Smooth muscle cell (in vitro differentiated cells): ENCODE results near the gene LPAR1. TPM values are rescaled to one million over a fixed set of nuclear protein-coding genes. Genes with fewer than 3 reads are reported as not detected.

Source experiments
- DNase-seq: peaks from one replicate; lab custom pipeline; 2025; ENCODE audit not compliant: unreplicated experiment; lab: John Stamatoyannopoulos, UW
- H2AFZ ChIP-seq: fragments of 200-600 bp; sonication (generic); 2 replicates; pipeline ENCODE4 v1.6.0; 2016; ENCODE audit warnings: antibody characterized with exemption, low read depth, mild to moderate bottlenecking
- H3F3A ChIP-seq: fragments of 200-600 bp; sonication (generic); 2 replicates; pipeline ENCODE4 v1.6.0; 2017; ENCODE audit warnings: antibody characterized with exemption, low read depth
- H3K27ac ChIP-seq: fragments of 200-600 bp; sonication (generic); 2 replicates; pipeline ENCODE4 v1.5.1; 2016; ENCODE audit warnings: low read depth, mild to moderate bottlenecking
- H3K27me3 ChIP-seq: fragments of 200-600 bp; sonication (generic); 2 replicates; pipeline ENCODE4 v1.6.1; 2016; ENCODE audit warnings: low read depth, mild to moderate bottlenecking
- H3K36me3 ChIP-seq: fragments of 200-600 bp; sonication (generic); 2 replicates; pipeline ENCODE4 v1.5.1; 2016; ENCODE audit warnings: low read depth
- H3K4me1 ChIP-seq: fragments of 200-600 bp; sonication (generic); 2 replicates; pipeline ENCODE4 v1.5.1; 2016; ENCODE audit warnings: low read depth
- H3K4me2 ChIP-seq: fragments of 200-600 bp; sonication (generic); 2 replicates; pipeline ENCODE4 v1.6.0; 2016; ENCODE audit warnings: mild to moderate bottlenecking
- H3K4me3 ChIP-seq: fragments of 200-600 bp; sonication (generic); 2 replicates; pipeline ENCODE4 v1.5.1; 2016; ENCODE audit warnings: mild to moderate bottlenecking
- H3K79me2 ChIP-seq: fragments of 200-600 bp; sonication (generic); 2 replicates; pipeline ENCODE4 v1.6.0; 2016; ENCODE audit warnings: low read depth, mild to moderate bottlenecking
- H3K9ac ChIP-seq: fragments of 200-600 bp; sonication (generic); 2 replicates; pipeline ENCODE4 v1.6.0; 2016; ENCODE audit warnings: low read depth
- H3K9me3 ChIP-seq: fragments of 200-600 bp; sonication (generic); replicated peaks from 2 replicates; pipeline ENCODE4 v1.5.1; 2016; ENCODE audit warnings: low read depth
- H4K20me1 ChIP-seq: fragments of 200-600 bp; sonication (generic); 2 replicates; pipeline ENCODE4 v1.6.0; 2016; ENCODE audit warnings: low read depth
- CTCF ChIP-seq: fragments of 200-600 bp; sonication (generic); IDR thresholded peaks from 2 replicates; pipeline ENCODE4 v1.5.1; 2017; ENCODE audit warnings: borderline replicate concordance, mild to moderate bottlenecking, antibody characterized with exemption; ENCODE audit not compliant: insufficient read depth, poor library complexity, severe bottlenecking
- WGBS: methylation state at CpG from one replicate; pipeline ENCODE4 v1.1.7; 2016; ENCODE audit warnings: low lambda C conversion rate; 5-methylcytosine and 5-hydroxymethylcytosine counted together
- polyA plus RNA-seq: library from polyadenylated mRNA; unstranded; fragments of >200 nt; fragmentation: Nextera tagmentation; extraction: Ambion mirVana; gene quantifications from 2 replicates; pipeline ENCODE4 v1.2.1, GENCODE V29; 2016
- total RNA-seq: library from RNA; depleted of rRNA; stranded (reverse); fragments of >200 nt; gene quantifications from 2 replicates; pipeline ENCODE4 v1.2.3, GENCODE V29; 2014

Gene LPAR1
- total and polyA plus RNA-seq, 2 experiments from 2014 or later, result 20.5 to 21.3 TPM

GRCh38 chr9:110919609-110920008 is 118.7 kb downstream of the LPAR1 start:
- Histone ChIP-seq H3K9ac (peak overlapping the region; percentile 30), H3F3A (peaks cover 7% of the 10 kb centered on the region), H3K36me3 (no peaks in the 10 kb centered on the region), H3K4me3 (no peak overlapping the region), H3K4me2 (peak overlapping the region; percentile 65), H3K79me2 (no peaks in the 10 kb centered on the region), H3K4me1 (no peaks in the 10 kb centered on the region), H3K9me3 (no peaks in the 10 kb centered on the region), H3K27ac (peak overlapping the region; percentile 83), H3K27me3 (no peaks in the 10 kb centered on the region), H4K20me1 (no peaks in the 10 kb centered on the region), H2AFZ (no peak overlapping the region)
- WGBS, result 32% methylated on average over 3 of the region's 3 CpGs
- no peak for TF ChIP-seq CTCF
- no peak for DNase-seq

- no peaks in the 10 kb centered on the region for H3K9me3 ChIP-seq
- no peaks in the 10 kb centered on the region for H3K36me3 ChIP-seq
- no peak overlapping the region for H3K4me3 ChIP-seq
- H3K9ac ChIP-seq, result peak overlapping the region; percentile 30
- no peaks in the 10 kb centered on the region for H3K4me1 ChIP-seq
- WGBS, result 88% methylated on average over 3 of the region's 3 CpGs
- H3F3A ChIP-seq, result peaks cover 7% of the 10 kb centered on the region
- no peaks in the 10 kb centered on the region for H4K20me1 ChIP-seq
- no peak for DNase-seq
- H3K4me2 ChIP-seq, result peak overlapping the region; percentile 65
- TF ChIP-seq CTCF, result no peak
- H3K27ac ChIP-seq, result peak overlapping the region; percentile 83
- no peaks in the 10 kb centered on the region for H3K27me3 ChIP-seq
- no peak overlapping the region for H2AFZ ChIP-seq
- H3K79me2 ChIP-seq, result no peaks in the 10 kb centered on the region
Measured at GRCh38 chr9:110919050-110919435, 119.2 kb downstream of the LPAR1 start.

GRCh38 chr9:110918316-110919049 is 119.8 kb downstream of the LPAR1 start:
- H4K20me1 ChIP-seq, result no peaks in the 10 kb centered on the region
- DNase-seq, result no peak
- peak overlapping the region; percentile 83 for H3K27ac ChIP-seq
- peaks cover 7% of the 10 kb centered on the region for H3F3A ChIP-seq
- no peak for TF ChIP-seq CTCF
- WGBS, result 79% methylated on average over 1 of the region's 1 CpG
- H3K4me2 ChIP-seq, result peak overlapping the region; percentile 42
- no peak overlapping the region for H2AFZ ChIP-seq
- H3K9me3 ChIP-seq, result no peaks in the 10 kb centered on the region
- H3K4me1 ChIP-seq, result no peaks in the 10 kb centered on the region
- no peak overlapping the region for H3K4me3 ChIP-seq
- no peaks in the 10 kb centered on the region for H3K27me3 ChIP-seq
- H3K79me2 ChIP-seq, result no peaks in the 10 kb centered on the region
- no peaks in the 10 kb centered on the region for H3K36me3 ChIP-seq
- no peak overlapping the region for H3K9ac ChIP-seq

- Histone ChIP-seq H3K27me3 (no peaks in the 10 kb centered on the region), H2AFZ (no peak overlapping the region), H4K20me1 (no peaks in the 10 kb centered on the region), H3K4me2 (no peak overlapping the region), H3K79me2 (no peaks in the 10 kb centered on the region), H3K27ac (no peak overlapping the region), H3K36me3 (no peaks in the 10 kb centered on the region), H3F3A (peaks cover 3% of the 10 kb centered on the region), H3K4me1 (no peaks in the 10 kb centered on the region), H3K9me3 (no peaks in the 10 kb centered on the region), H3K9ac (no peak overlapping the region), H3K4me3 (no peak overlapping the region)
- no peak for TF ChIP-seq CTCF
- WGBS, result 86% methylated on average over 2 of the region's 2 CpGs
- DNase-seq, result no peak
Measured at GRCh38 chr9:110916403-110916802, 121.9 kb downstream of the LPAR1 start.
